HS-5 (cell line): Measurements from ENCODE around the gene PRKCE.

Source experiments
- DNase-seq: peaks from one replicate; pipeline ENCODE4 v3.0.0-alpha.2; 2012; ENCODE audit warnings: low read depth

The PRKCE gene

GRCh38 chr2:46014911-46015654 is 363.6 kb downstream of the PRKCE start:
- no peak for DNase-seq

- DNase-seq: no peak
Observed at GRCh38 chr2:46015671-46016070, 364.2 kb downstream of the PRKCE start.

- no peak for DNase-seq
Observed at GRCh38 chr2:46016091-46016490, 364.6 kb downstream of the PRKCE start.

- DNase-seq: no peak
Observed at GRCh38 chr2:46018773-46019591, 367.5 kb downstream of the PRKCE start.

- no peak for DNase-seq
Observed at GRCh38 chr2:46020416-46020815, 368.9 kb downstream of the PRKCE start.

GRCh38 chr2:46023165-46023854 is 371.8 kb downstream of the PRKCE start:
- no peak for DNase-seq

GRCh38 chr2:46024146-46024779 is 372.8 kb downstream of the PRKCE start:
- no peak for DNase-seq

- no peak for DNase-seq
Observed at GRCh38 chr2:46025081-46025480, 373.6 kb downstream of the PRKCE start.

GRCh38 chr2:46025676-46026075 is 374.2 kb downstream of the PRKCE start:
- DNase-seq: no peak

GRCh38 chr2:46026431-46026830 is 375.0 kb downstream of the PRKCE start:
- DNase-seq: no peak

GRCh38 chr2:46029332-46029811 is 377.9 kb downstream of the PRKCE start:
- no peak for DNase-seq

- no peak for DNase-seq
Observed at GRCh38 chr2:46030330-46030729, 378.9 kb downstream of the PRKCE start.

GRCh38 chr2:46032161-46032813 is 380.8 kb downstream of the PRKCE start:
- no peak for DNase-seq

- DNase-seq: no peak
Observed at GRCh38 chr2:46032996-46033395, 381.5 kb downstream of the PRKCE start.

- DNase-seq: no peak
Observed at GRCh38 chr2:46034535-46034934, 383.1 kb downstream of the PRKCE start.

GRCh38 chr2:46036929-46037328 is 385.5 kb downstream of the PRKCE start:
- DNase-seq: no peak

- DNase-seq: no peak
Observed at GRCh38 chr2:46039543-46040303, 388.2 kb downstream of the PRKCE start.

GRCh38 chr2:46040563-46041155 is 389.2 kb downstream of the PRKCE start:
- DNase-seq: no peak

GRCh38 chr2:46041434-46041833 is 390.0 kb downstream of the PRKCE start:
- DNase-seq: no peak

- no peak for DNase-seq
Observed at GRCh38 chr2:46042207-46042637, 390.7 kb downstream of the PRKCE start.
